Pancreas (tissue), 10 donors: ENCODE data around the gene RNF157. TPM values are rescaled to one million over a fixed set of nuclear protein-coding genes. Genes with fewer than 3 reads are reported as not detected.
"Not testable (repeated sequence)": the region's sequence is repeated elsewhere in the genome, so short reads cannot be mapped to it uniquely, and the experiment has no call there.

Source experiments
- ATAC-seq, 4 donors: fragments of 200-7000 bp; cut with Tn5 transposase; one replicate each; pipeline versions ENCODE4 v1.8.0 to v1.9.1; 2020; ENCODE audit warnings: mild to moderate bottlenecking in 4 of 4, moderate library complexity in 4 of 4
- DNase-seq, 6 donors: peaks; one replicate each; pipeline ENCODE4 v3.0.0-alpha.2; 2020
- FAIRE-seq: peaks from 2 replicates; lab custom pipeline; 2012; peaks lifted over from hg19 to GRCh38; lab: Jason Lieb, UNC
- H3K27ac ChIP-seq, 4 donors: fragments of 200-600 bp; sonication (generic); 1 replicate in 3 of 4; 2 replicates in 1 of 4; pipeline versions ENCODE4 v1.5.0 to v1.8.0; 2020
- H3K27me3 ChIP-seq, 4 donors: fragments of 200-600 bp; one replicate each; pipeline ENCODE4 v1.8.0; 2021
- H3K36me3 ChIP-seq, 3 donors: fragments of 200-600 bp; sonication (generic) in 1 of 3; one replicate each; pipeline versions ENCODE4 v1.5.0 to v1.8.0; 2020 to 2021
- H3K4me1 ChIP-seq, 3 donors: fragments of 200-600 bp; one replicate each; pipeline ENCODE4 v1.8.0; 2021
- H3K4me3 ChIP-seq, 4 donors: fragments of 200-600 bp; sonication (generic) in 2 of 4; one replicate each; pipeline versions ENCODE4 v1.5.0 to v1.8.0; 2020 to 2021
- H3K9me3 ChIP-seq, 4 donors: fragments of 200-600 bp; one replicate each; pipeline ENCODE4 v1.8.0; 2021
- CTCF ChIP-seq, 4 donors: fragments of 200-600 bp; sonication (generic) in 3 of 4; IDR thresholded peaks; one replicate each; pipeline versions ENCODE4 v1.5.0 to v1.8.0; 2021; ENCODE audit warnings: antibody characterized with exemption in 4 of 4
- WGBS, 2 donors: extraction: QIAGEN DNeasy Blood & Tissue Kit; methylation state at CpG; one replicate each; pipeline ENCODE4 v1.1.7; 2013; 5-methylcytosine and 5-hydroxymethylcytosine counted together
- intact Hi-C, 3 donors: fragments of 100-400 bp; cut with DNase I; formaldehyde crosslinking; loops; one replicate each; pipeline versions ENCODE4 v1.11.1 to v1.14.2; 2022
- polyA plus RNA-seq, 2 donors: library from polyadenylated mRNA; stranded (reverse); fragments of 200-250 nt; gene quantifications; one replicate each; pipeline ENCODE4 v1.2.3, GENCODE V29; 2013
- total RNA-seq, 6 donors: library from RNA; stranded (reverse); fragmentation: NEBNext Ultra II Directional in 4 of 6; extraction: Animal tissue kit (Norgen Biotek cat#: 25700) in 4 of 6; gene quantifications; one replicate each; pipeline versions ENCODE4 v1.2.1 to v1.2.4, GENCODE V29; 2021 to 2023
- donor health status: healthy with polysubstance abuse.
- donor health status: DM: no; HTN: no; CAD: no; lungs with moderate emphysema.
- donor health status: DM: no; HTN: no; CAD: no.
- donor health status: control.
- donor health status: control.
- donor health status: Bipolar disorder and iron deficiency.
- donor health status: DM: yes; HTN: yes; CAD: no.
- donor health status: DM: no; HTN: no; CAD: no.
- donor health status: DM: no; HTN: no; CAD: no.
- donor health status: DM: yes; HTN: yes; CAD: no.

Gene RNF157
- total and polyA plus RNA-seq, 8 donors, result 0.87 to 6.4 (median 3.3) TPM

DNA sequence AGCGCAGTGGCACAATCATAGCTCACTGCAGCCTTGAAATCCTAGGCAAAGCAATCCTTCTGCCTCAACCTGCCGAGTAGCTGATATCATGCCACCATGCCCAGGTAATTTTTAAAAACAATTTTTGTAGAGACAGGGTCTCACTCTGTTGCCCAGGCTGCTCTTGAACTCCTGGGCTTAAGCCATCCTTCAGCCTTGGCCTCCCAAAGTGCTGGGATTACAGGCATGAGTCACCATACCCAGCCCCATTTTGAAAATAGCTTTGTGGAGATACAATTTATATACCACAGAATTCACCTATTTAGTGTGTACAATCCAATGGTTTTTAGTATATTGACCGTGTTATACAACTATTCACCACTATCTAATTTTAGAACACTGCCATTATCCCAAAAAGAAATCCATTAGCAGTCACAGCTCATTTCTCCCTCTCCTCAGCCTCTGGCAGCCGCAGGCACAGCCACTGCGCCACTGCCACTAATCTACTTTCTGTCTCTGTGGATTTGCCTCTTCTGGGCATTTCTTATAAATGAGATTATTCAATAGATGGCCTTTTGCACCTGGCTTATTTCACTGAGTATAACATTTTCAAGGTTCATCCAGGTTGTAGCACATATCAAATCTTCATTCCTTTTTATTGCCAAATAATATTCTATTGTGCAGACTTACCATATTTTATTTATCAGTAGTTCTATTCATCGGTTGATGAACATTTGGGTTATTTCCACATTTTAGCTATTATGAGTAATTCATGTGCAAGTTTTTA, 6.5 kb downstream of the RNF157 start:
- no peaks in the 10 kb centered on the region for H3K9me3 ChIP-seq
- H3K27me3 ChIP-seq, result no peaks in the 10 kb centered on the region
- no peak for TF ChIP-seq CTCF (IDR thresholded peaks at IDR 0.05)
- no peaks in the 10 kb centered on the region for H3K36me3 ChIP-seq
- H3K4me1 ChIP-seq, result no peaks in the 10 kb centered on the region
- no peak overlapping the region for H3K4me3 ChIP-seq
- ATAC-seq (no peak), DNase-seq (no peak), FAIRE-seq (no peak)
- no peak overlapping the region for H3K27ac ChIP-seq
- intact Hi-C loops, result no loop called here
- 87 to 93% methylated on average over 6 of the region's 6 CpGs for WGBS, 2 donors

- Histone ChIP-seq H3K9me3 (no peaks in the 10 kb centered on the region), H3K27me3 (no peaks in the 10 kb centered on the region), H3K27ac (no peak overlapping the region), H3K36me3 (no peaks in the 10 kb centered on the region), H3K4me1 (no peaks in the 10 kb centered on the region), H3K4me3 (no peak overlapping the region)
- FAIRE-seq (no peak), DNase-seq (no peak), ATAC-seq (no peak)
- no peak for TF ChIP-seq CTCF (IDR thresholded peaks at IDR 0.05)
- intact Hi-C loops, result no loop called here
- WGBS, 2 donors, result 86 to 95% methylated on average over 2 of the region's 2 CpGs
Observed at GRCh38 chr17:76232342-76232741, 8.0 kb downstream of the RNF157 start.

GRCh38 chr17:76226749-76227148, 13.5 kb downstream of the RNF157 start:
- FAIRE-seq, ATAC-seq: not testable (repeated sequence)
- intact Hi-C loops, result loop anchor here in 1 of 3 donors (10.0 kb wide), 1 partner anchor 58 kb away; no protein-coding TSS in a partner anchor

GRCh38 chr17:76225373-76226086, 14.8 kb downstream of the RNF157 start:
- not testable (repeated sequence) for H3K9me3 ChIP-seq, H3K27me3 ChIP-seq, DNase-seq, ATAC-seq, H3K27ac ChIP-seq, H3K4me3 ChIP-seq, H3K36me3 ChIP-seq, H3K4me1 ChIP-seq, FAIRE-seq
- intact Hi-C loops, result loop anchor here in 1 of 3 donors (10.0 kb wide), 1 partner anchor 59 kb away; no protein-coding TSS in a partner anchor
- WGBS, 2 donors, result 74 to 82% methylated on average over 6 to 7 of the region's 7 CpGs

More at GRCh38 chr17:76226749-76227148, 13.5 kb downstream of the RNF157 start:
- not testable (repeated sequence) for DNase-seq, H3K27ac ChIP-seq, H3K9me3 ChIP-seq, H3K27me3 ChIP-seq, H3K4me1 ChIP-seq, H3K36me3 ChIP-seq, H3K4me3 ChIP-seq
- 86 to 93% methylated on average over 19 of the region's 19 CpGs for WGBS, 2 donors

GRCh38 chr17:76223802-76224201, 16.5 kb downstream of the RNF157 start:
- no peak for TF ChIP-seq CTCF (IDR thresholded peaks at IDR 0.05)

More at GRCh38 chr17:76223802-76224201, 16.5 kb downstream of the RNF157 start:
- DNase-seq, result no peak
- ATAC-seq, result no peak
- Histone ChIP-seq H3K4me1 (no peaks in the 10 kb centered on the region), H3K4me3 (no peak overlapping the region), H3K27ac (no peak overlapping the region), H3K27me3 (no peaks in the 10 kb centered on the region), H3K36me3 (no peaks in the 10 kb centered on the region), H3K9me3 (no peaks in the 10 kb centered on the region)
- intact Hi-C loops, result loop anchor here in 1 of 3 donors (10.0 kb wide), 1 partner anchor 61 kb away; no protein-coding TSS in a partner anchor
- 95 to 100% methylated on average over 1 of the region's 1 CpG for WGBS, 2 donors
- no peak for FAIRE-seq
